HG02885 (cell line): ENCODE data around the gene KIFC3.
"Not testable (repeated sequence)": the region's sequence is repeated elsewhere in the genome, so short reads cannot be mapped to it uniquely, and the experiment has no call there.

Experiments used
- ATAC-seq: cut with Tn5 transposase; IDR thresholded peaks from one replicate; pipeline ENCODE4 v1.9.1; 2021; ENCODE audit warnings: mild to moderate bottlenecking; ENCODE audit not compliant: unreplicated experiment, poor library complexity

KIFC3 gene

GRCh38 chr16:57805176-57805575, 2.9 kb upstream of the KIFC3 start:
- ATAC-seq: no peak

- no peak for ATAC-seq
Observed at GRCh38 chr16:57804111-57804837, 2.0 kb upstream of the KIFC3 start.

DNA sequence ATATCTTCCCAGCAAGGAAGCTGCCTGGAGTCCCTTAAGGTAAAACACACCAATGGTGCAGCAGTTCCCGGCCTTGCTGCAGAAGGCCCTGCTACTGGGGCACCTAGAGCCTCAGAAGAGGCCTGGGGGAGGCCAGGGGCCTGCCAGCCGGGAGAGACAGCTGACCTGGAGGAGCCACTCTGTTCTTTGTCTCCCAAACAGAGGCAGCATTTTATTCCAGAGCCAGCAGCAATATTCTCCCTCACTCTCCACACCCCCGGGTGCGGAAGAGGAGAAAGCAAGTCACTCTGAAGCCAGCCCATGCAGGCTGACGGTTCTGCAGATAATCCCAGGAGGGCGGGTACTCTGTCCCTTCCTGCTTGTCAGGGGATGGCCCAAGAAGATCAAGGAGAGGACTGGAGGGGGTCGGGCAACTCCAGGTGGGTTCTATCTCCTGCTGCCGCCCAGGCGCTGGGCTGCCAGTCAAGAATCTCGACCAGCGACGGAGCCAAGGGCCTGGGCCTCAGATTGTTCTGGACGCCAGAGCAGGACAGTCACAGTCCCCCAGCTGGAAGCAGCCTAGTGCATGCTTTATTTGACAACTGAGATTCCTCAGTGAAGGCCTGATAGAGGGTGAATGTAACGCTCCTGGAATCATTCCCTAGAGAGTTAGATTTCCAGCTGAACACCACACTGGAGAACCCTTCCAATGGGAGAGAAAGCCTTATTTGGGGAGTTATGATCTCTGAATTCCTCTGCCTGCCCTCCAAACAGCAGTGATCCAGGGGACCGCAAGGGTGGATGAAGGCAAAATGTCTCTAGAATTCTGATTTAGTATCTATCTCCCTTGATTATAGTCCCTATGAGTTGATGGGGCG, 1.1 kb upstream of the KIFC3 start:
- ATAC-seq: no peak

DNA sequence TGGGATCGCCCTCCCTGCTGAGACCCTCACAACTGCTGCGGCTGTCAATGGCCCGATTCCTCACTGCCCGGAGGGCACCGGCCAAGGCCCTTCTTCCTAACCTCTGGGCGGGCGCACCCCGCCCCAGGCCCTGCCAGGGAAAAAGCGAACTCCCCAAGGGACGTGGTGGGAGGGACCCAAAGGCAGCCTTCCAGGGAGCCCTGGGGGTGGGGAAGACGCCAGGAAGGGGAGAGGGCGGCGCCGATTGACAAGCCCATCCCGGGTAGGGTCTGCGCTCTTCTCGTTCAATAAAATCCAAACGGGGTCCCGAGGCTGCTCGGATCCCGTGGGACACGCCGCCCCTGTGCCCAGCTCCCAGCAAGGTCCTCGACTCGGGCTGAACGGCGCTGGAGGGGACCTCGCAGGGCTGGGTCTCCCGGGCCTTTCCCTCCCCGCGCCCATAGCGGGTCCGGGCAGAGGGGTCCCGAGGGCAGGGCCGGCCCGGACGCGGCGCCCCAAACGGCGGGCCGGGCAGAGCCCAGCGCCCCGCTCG, 416 bp downstream of the KIFC3 start:
- peak; percentile 22 for ATAC-seq

GRCh38 chr16:57801098-57801808, 1.0 kb downstream of the KIFC3 start:
- ATAC-seq: no peak

- no peak for ATAC-seq
Observed at GRCh38 chr16:57800200-57801097, 1.8 kb downstream of the KIFC3 start.

DNA sequence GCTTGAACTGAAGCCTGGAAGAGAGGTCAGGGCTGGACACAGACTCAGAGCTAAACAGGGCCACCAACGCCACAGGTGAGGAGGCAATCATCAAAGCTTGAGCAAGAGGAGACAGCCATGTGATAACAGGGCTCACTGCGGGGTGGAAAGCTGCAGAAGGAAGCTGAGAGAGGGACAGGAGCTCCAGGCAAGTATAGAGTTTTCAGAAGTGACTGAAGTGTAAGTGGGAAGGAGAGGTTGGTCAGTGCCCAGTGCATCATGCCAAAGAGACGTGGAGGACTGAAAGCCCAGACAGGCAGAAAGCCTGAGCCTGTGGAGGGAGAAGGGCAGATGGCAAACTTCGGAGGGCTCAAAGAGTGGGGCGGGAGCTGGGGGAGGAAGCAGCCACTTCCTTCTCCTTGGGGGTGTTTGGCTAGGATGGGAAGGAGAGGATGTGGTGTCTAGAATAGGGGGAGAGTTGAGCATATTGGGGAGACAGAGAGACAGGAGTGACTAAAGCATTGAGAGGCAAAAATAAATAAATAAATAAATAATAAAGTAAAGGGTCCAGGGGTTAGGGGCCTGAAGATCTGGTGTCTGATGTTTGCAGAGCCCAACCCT, 2.6 kb downstream of the KIFC3 start:
- no peak for ATAC-seq

DNA sequence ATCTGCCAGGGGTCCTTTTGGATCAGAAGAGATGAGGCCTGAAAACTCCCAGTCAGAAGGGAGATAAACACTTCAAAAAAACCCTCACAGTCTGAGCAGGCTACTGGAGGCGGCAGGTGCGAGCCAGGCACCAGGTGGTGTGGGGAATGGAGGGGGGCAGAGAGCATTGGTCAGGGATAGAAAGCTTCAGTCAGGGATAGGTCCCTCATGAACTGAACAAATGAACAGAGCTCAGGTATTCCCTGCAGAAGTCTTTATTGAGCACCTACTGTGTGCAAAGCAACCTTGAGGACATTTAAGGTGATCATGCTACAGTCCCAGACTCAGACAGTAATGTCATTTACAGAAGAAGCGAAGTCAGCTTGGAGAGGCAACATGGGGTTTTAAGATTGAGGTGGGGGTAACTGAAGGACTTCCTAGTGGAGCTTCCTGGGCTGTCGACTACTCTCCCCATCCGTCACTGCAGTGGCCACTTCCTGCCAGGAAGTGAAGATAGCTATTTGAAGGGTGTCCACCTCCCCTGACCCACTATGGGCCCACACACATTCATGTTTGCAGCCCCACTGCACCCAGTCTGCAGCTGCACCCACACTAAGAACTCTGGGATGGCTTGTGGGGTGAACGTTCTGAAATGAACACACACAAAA, 3.2 kb downstream of the KIFC3 start:
- ATAC-seq: no peak

DNA sequence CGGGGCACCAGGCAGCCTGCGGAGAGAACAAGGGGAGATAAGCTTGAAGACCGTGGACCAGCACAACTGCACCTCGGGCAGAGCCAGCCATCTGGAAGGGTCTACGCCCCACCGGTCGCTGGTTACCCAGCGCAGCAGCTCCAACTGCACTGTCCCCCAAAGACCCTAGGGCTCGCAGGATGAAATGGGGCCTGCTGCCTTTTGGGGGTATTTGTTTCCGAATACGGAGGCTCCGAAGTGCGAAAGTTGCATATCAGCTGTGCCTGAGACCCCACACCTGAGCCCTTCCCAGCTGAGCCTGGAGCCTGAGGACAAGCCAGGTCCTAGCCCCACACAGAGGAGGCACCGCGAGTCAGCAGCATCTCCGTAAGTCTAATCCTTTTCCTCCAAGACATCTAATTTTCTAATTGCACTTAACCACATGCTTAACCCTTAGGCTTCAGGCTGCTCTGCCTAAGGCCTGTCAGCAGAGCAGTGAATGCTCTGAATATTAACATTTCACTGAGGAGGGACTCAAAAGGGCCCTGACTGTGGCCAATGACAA, 4.0 kb downstream of the KIFC3 start:
- no peak for ATAC-seq

- no peak for ATAC-seq
Observed at GRCh38 chr16:57797526-57798266, 4.6 kb downstream of the KIFC3 start.

DNA sequence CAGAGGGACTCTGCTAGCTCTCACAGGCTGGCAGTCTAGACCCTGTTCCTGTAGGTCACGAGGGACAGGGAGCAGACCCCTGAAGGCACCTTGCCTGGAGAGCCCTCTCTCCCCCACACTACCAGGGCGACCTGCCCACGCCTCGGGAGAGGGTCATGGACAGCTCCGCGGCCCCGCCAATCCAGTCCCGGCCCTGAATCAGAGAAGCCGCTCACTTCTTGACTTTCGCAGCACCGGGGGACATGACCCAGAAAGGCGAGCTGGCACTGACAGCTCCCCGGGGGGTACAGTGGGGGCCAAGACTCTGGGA, 5.1 kb downstream of the KIFC3 start:
- ATAC-seq: no peak

GRCh38 chr16:57796014-57796413, 6.3 kb downstream of the KIFC3 start:
- not testable (repeated sequence) for ATAC-seq

- ATAC-seq: no peak
Observed at GRCh38 chr16:57795431-57795878, 6.8 kb downstream of the KIFC3 start.

- no peak for ATAC-seq
Observed at GRCh38 chr16:57794849-57795430, 7.4 kb downstream of the KIFC3 start.

DNA sequence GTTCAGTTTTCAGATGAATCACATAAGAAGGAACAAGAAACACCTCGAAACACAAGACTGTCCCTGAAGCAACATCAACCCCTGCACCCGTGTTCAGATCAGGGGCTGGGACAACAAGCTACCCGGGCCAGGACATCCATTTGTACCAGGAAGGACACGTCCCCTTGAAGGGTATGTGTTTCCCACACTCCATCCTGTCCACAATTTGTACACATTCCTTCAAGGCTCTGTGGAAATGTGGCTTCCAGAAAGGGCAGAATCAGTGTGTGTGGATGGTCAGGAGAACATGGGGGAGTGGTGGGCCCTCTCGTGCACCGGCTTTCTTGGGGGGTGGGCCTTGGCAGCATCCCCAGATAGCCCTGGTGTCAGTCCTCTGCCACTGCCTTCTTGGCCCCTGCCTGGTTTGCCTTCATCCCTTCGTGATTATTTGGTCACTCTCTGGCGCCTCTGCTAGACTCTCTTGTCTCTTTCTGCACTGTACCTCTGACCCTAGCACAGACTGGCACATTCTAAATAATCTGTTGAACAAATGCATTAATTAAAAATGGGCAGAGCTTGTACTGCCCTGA, 10.3 kb downstream of the KIFC3 start:
- no peak for ATAC-seq

- no peak for ATAC-seq
Observed at GRCh38 chr16:57791195-57791892, 10.9 kb downstream of the KIFC3 start.

- no peak for ATAC-seq
Observed at GRCh38 chr16:57788951-57789350, 13.3 kb downstream of the KIFC3 start.
